T-helper 9 cell (primary cell): Measurements from ENCODE around the gene POFUT1.
"Not testable (repeated sequence)": the region's sequence is repeated elsewhere in the genome, so short reads cannot be mapped to it uniquely, and the experiment has no call there.

ENCODE experiments used
- DNase-seq: peaks from one replicate; pipeline ENCODE4 v3.0.0-alpha.2; 2020
- total RNA-seq, 2 donors: gene quantifications; one replicate each; lab custom pipeline; 2026; lab: John Stamatoyannopoulos, UW

The POFUT1 gene
- 22.4 to 56.5 reads per million in 2 donors for total RNA-seq

DNA sequence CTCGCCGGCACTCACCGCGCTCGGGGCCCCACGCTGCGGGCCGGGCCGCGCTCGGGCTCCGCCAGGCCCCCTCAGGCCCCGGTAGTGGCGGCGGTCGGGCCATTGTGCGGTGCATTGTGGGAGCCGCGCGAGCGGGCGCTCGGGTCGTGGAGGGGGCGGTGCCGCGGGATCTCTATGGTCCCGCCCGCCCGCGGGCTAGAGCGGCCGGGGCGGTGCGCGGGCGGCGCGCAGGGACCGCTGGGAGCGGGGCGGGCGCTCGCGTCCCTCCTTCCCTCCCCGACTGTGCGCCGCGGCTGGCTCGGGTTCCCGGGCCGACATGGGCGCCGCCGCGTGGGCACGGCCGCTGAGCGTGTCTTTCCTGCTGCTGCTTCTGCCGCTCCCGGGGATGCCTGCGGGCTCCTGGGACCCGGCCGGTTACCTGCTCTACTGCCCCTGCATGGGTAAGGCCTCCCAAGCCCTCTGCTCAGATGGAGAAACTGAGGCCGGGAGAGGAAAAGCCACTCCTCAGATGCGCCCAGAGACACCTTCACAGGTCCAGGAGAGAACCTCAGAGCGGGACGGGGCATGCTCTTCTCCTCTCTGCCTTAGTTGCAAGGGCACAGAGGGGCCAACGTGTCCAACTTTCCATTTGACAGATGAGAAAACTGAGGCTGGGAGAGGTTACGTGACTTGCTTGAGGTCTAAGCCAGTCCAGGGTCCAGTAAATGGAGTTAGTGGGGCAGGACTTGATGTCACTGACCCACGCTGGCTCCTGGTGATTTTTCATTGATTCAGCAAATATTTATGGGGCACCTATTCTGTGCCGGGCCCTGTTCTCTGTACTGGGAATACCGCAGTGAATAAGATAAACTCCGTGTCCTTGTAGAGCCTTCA lies at the start of gene POFUT1, which contains the start of gene PLAGL2:
Gene POFUT1, plus strand, starts transcription at position 255 of the 873 bp plus-strand sequence. Its CDS starts 62 bp downstream, at position 317.
Gene PLAGL2, minus strand, starts transcription at position 118 of the 873 bp plus-strand sequence. CDS start 5,565 bp downstream, outside the sequence.
- DNase-seq = peak; percentile 81

DNA sequence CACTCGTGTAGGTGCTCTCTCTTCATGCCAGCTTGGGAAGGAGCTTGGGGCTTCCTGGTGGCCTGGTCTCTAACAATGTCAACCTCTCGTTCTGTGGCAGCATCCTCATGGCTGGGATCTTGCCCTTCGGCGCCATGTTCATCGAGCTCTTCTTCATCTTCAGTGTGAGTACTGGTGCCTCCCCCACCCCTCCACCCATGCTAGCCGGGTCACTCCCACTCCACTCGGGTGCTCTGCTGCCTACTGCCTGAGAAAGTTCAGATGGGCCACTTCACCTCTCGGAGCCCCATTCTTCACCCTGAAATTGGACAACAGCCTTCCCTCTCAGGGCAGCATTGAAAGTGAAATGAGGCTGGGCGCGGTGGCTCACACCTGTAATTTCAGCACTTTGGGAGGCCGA lies 49.3 kb upstream of the POFUT1 start:
- DNase-seq = no peak

DNA sequence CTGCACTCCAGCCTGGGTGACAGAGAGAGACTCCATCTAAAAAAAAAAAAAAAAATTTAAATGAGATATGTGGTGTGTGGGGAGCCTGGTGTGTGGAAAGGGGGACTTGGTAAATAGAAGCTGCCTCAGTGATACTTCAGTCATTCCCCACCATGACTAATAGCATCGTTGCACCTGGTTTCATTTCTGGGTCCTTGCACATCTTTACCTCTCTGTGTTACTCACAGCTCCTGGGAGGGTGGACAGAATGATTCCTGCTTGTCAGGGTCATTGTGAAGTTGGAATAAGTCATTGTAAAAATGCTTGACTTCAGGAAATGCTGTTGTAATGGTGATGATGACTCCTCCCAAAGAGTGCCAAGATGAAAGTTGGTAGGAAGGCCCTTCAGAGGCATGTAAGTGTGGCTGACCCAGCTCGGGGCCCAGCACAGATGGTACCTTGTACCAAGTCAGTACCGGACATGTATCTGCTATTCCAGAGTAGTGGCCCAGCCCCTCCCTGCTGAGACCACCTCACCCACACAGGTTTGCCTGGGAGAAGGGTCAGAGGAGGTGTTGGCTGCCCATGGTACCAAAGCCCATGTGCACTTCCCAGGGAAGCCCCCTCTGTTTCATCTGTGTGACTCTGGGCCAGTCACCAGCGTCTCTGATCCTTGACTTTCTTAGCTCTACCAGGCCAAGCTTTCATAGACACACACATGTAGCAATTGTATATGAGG lies 48.6 kb upstream of the POFUT1 start:
- no peak for DNase-seq

DNA sequence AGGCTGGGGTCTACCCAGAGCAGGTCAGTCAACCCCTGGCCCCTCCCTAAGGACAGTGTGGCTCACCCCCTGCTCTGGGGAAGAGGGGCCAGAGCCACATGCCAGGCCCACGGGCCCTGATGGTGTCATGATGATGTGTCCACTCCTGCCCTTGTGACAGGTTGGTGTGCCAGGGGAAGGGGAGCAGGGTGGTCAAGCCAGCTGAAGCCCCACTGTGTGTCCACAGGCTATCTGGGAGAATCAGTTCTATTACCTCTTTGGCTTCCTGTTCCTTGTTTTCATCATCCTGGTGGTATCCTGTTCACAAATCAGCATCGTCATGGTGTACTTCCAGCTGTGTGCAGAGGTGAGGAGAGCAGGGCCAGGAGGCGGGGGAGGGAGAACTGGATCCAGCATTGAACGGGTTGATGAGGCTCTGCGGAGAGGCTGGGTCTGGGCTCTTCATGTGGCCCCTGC lies 47.9 kb upstream of the POFUT1 start:
- no peak for DNase-seq

DNA sequence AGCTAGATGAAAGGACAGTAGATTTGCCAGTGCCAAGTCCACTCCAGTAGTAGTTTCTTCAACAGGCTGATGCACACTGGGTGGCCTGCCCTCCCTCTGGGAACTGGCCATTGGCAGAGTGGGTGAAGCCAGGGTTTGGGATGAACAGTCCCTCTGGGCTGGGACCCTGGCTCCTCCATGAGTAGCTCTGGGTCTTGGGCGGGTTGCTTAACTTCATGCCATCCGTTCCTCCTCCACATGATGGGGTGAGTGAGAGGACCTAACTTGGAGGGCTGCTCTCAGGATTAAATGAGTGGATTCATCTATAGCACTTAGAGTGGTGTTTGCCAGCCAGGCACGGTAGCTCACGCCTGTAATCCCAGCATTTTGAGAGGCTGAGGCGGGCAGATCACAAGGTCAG lies 47.3 kb upstream of the POFUT1 start:
- DNase-seq = no peak

DNA sequence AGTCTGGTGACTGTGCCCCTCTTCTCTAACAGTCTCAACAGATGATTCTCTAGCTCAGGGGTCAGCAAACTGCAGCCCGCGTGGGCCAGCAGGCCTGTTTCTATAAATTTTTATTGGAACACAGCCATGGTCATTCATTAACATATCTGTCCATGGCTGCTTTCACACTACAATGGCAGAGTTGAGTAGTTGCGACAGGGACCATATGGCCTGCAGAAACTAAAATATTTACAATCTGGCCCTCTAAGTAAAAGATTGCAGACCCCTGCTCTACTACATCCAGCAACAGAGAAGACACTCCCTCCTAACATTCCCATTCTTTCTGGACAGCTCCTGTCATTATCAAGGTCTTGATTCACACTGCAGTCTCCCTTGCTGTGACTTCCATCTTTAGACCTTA lies 45.3 kb upstream of the POFUT1 start:
- no peak for DNase-seq

DNA sequence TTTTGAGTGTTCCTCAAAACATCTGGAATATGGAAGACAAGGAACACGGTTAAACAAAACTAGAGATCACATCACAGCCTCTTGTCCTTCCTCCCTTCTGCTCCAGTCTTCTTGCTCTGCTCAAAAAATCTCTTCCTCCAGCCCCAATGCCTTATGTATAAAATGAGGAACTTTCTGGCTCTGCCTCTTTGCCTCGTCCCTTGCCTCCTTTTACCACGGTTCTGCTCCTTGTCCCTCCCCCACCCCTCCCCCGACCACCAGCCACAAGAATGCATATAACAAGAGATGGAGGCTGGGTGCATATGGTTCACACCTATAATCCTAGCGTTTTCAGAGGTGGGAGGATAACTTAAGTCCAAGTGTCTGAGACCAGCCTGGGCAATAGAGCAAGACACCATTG lies 43.7 kb upstream of the POFUT1 start:
- DNase-seq = no peak

DNA sequence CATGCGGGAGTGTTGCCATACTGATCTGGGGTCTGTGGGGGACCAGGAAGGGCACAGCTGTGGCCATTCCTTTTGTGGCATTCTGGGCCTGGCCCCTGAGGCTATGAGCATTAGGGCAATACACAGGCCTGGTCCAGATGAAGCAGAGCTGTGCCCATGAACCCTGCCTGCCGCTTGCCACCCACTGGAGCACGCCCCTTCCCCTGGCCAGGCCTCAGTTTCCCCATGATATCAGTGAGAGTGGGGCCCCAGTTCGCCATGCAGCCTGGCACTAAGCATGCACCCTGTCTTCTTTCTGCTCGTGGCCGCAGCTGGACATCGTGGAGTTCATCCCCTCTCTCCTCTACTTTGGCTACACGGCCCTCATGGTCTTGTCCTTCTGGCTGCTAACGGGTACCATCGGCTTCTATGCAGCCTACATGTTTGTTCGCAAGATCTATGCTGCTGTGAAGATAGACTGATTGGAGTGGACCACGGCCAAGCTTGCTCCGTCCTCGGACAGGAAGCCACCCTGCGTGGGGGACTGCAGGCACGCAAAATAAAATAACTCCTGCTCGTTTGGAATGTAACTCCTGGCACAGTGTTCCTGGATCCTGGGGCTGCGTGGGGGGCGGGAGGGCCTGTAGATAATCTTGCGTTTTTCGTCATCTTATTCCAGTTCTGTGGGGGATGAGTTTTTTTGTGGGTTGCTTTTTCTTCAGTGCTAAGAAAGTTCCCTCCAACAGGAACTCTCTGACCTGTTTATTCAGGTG lies 42.5 kb upstream of the POFUT1 start:
- DNase-seq = no peak

DNA sequence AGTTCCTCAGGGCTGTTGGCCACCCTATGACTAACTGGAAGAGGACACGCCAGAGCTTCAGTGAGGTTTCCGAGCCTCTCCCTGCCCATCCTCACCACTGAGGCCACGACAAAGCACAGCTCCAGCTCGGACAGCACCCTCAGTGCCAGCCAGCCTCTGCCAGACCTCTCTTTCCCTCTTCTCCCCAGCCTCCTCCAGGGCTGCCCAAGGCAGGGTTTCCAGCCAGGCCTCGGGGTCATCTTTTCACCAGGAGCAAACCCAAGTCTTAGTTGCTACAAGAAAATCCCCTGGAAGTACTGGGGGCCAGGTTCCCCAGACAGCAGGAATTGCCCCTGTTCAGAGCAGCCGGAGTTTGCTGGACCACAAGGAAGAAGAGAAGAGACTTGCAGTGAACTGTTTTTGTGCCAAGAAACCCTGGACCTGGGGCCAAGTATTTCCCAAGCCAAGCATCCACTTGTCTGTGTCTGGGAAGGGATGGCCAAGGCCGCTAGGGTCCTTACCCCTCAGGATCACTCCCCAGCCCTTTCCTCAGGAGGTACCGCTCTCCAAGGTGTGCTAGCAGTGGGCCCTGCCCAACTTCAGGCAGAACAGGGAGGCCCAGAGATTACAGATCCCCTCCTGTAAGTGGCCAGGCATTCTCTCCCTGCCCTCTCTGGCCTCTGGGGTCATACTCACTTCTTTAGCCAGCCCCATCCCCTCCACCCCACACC lies 41.7 kb upstream of the POFUT1 start:
- DNase-seq = no peak

DNA sequence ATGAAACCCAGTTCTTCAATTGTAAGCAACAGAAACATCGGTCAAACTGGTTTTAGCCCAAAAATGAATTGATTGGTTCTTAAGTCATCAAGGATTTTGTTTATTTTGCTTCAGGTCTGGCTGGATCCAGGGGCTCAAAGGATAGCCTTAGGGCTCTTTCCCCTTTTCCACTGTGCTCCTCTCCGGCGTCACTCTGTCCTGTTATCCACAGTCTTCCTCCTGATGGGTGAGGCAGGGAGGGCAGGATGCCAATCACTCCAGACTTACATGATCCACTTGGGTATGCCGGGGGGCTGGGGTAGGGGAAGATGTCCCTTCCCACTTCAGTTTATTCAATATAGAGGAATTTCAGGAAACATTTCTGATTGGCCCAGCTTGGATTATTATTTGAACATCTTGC lies 40.1 kb upstream of the POFUT1 start:
- no peak for DNase-seq

DNA sequence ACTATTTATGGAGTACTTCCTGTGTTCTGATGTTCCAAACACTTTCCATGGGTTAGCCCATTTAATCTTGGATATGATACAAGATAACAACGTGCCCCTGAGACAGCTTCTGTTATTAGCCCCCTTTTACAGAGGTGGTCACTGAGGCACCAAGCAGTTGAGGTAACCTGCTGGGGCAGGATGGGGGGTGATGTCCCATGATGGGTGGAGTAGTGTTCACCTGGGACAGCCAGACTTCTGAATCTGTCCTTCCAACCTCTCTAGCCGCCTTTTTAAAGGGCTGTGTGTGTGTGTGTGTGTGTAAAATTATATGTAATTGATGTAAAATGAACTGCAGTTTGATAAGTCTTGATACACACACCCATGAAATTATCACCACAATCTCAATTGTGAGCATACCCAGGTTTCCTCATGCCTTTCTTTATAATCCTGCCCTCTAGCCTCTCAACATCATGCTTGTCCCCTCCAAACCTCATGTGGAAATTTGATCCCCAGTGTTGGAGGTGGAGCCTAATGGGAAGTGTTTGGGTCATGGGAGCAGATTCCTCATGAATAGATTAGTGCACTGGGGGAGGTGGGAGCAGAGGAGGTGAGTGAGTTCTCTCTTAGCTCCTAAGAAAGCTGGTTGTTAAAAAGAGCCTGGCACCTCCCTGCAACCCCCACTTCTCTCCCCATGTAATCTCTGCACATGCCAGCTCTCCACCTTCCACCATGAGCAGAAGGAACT lies 39.3 kb upstream of the POFUT1 start:
- DNase-seq = no peak

DNA sequence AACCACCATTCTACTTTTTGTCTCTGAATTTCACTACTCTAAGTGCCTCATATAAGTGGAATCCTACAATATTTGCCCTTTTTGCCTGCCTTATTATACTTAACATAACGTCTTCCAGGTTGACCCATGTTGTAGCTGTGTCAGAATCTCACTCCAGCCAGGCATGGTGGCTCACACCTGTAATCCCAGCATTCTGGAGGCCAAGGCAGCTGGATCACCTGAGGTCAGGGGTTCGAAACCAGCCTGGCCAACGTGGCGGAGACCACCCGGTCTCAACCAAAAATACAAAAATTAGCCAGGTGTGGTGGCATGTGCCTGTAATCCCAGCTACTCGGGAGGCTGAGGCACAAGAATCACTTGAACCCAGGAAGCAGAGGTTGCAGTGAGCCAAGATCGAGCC lies 30.0 kb upstream of the POFUT1 start:
- DNase-seq = not testable (repeated sequence)

DNA sequence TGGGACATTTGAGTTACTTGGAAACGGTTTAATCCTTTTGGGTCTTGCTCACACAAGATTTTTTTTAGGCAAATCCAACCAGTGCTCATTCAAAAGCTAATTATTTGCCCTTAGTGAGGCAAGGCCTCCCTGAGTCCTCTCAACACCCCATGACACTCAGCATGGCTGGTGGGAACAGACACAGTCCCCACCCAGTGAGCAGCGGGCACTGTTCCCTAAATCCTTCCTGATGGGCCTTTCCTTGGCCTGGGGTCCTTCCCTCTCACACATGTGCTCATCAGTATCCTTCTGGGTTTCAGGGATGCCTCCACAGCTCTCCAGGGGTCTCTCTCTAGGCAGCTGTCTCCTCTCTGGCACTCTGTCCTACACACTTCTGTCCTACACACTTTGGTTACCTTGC lies 28.2 kb upstream of the POFUT1 start:
- DNase-seq = no peak

DNA sequence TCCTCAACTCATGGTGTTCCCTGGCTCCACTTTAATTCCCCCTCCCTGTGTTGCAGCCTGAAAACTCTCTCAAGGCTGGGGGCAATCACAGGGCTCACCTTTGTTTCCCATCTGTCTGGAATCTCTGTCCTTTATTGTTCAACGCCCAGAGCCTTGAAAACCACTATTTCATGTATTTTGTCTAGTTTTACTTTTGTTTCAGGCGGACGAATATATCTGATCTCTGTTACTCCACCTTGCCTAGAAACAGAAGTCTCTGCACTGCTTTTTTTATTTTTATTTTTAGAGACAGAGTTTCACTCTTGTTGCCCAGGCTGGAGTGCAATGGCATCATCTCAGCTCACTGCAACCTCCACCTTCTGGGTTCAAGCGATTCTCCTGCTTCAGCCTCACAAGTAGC lies 27.7 kb upstream of the POFUT1 start:
- no peak for DNase-seq

DNA sequence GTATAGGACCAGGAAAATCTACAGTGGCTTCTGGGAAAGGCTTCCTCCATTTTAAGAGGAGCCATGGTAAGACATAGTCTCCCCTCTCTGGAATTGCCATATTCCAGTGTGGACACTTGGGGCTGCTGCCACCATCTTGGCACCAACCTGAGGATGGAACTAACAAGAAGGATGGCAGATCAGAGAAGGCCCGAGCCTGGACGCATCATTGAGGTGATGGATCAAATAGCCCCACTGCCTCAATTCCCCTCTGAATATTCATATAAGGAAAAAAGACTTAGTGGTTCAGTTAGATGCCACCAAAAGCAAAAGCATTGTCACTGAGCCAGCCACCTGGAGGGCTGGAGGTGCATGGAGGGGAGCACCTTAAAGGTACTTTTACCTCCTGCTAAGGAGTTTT lies 26.1 kb upstream of the POFUT1 start:
- no peak for DNase-seq

DNA sequence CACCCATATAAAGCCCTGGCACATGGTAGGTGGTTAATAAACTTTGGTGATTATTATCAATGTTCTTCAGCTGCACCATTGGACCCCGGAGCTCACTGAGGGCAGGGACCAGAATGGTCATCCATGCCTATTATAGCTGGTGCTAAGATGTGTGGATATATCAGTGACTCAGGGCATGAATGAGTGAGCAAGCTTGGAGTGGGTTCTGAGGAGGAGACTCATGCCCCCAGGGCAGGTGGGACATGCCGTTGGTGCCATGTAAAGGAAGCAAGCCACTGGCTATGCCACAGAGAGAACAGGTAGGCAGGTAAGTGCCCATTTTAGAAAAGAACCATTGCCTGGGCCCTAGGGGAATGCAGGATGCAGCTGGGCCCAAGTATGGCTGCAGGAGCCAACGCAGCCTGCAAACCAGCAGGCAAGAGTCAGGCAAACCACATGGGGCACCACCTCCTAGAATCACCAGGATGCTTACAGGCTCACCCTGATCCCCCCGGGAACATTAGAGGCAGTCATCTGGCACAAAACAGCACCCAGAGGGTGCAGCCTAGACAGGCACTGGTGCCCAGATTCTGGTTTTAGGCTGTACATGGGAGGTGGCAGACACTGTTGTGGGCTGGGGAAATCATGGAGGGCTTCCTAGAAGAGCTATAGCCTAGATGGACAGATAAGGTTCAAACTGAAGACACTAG lies 23.6 kb upstream of the POFUT1 start:
- no peak for DNase-seq

DNA sequence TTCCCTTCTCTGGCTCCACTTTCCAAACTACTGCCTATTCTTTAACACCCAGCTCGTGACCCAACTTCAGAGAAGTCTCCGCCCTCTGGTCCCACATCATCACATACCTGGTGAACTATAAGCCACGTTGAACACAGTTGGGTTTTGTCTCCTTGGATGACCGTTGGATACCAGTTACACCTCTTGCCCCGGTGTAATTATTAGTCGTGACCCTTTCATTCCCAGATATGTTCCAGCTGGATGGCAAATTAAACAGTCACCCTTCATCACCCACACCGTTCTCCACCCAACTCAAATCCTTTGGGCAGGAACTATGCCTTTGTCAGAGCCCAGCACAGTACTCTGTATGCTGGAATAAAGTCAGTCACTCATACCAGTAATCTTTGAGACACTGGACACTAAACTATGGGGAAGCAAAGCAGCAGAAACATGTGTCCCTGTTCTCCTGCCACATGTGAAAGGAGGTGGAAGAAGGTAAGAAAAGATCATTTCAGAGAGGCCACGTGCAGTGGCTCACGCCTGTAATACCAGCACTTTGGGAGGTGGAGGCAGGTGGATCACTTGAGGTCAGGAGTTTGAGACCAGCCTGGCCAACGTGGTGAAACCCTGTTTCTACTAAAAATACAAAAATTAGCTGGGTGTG lies 22.6 kb upstream of the POFUT1 start:
- DNase-seq = no peak

DNA sequence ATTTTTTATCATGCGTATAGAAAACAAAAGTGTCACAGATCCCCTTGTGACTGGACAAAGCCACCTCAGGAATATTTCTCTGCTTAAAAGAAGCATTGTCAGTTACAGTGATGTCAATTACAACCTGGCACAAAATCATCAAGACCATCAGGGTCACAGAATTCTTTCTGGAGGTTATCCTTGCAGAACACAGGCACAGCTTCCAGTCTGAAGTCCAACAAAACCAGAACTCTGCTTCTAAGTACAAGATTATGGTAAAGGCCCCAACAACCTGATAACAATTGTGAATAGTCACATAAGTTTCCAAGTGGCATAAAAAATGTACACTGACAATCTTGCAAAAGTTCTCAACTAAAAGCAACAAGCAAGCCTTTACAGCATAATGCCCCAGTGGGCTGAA lies 21.2 kb upstream of the POFUT1 start:
- DNase-seq = no peak

DNA sequence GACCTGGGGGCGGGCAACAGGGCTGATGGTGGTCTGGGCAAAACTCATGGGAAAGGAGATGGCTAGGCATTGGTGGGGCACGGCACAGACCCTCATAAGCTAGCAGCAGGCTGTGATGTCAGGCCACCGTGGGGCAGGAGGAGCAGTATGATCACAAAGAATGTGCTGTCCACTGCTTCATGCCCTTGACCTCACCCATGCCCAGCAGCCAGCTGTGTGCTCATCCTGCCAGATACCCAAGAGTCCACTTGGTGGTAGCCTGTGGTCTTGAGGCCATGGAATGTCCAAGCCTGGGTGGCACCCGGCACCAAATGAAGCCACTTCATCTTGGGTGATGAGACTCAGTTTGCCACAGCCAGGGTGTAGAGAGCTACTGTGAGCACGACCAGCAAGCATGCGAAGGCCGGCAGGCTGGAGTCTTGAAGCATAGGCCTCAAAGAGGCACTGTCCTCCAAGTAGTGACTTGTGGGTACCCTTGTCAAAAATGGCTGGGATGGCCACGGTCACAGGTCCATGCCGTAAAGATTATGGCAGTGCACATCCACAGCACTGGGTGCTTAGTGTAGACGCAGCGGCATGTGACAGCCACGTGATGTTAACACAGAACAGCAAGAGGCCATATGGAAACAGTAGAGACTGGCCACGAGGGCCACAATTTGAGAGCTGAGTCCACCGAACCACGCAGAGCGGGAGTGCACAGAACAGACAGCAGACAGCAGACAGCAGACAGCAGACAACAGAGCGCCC lies 19.1 kb upstream of the POFUT1 start:
- DNase-seq = no peak

DNA sequence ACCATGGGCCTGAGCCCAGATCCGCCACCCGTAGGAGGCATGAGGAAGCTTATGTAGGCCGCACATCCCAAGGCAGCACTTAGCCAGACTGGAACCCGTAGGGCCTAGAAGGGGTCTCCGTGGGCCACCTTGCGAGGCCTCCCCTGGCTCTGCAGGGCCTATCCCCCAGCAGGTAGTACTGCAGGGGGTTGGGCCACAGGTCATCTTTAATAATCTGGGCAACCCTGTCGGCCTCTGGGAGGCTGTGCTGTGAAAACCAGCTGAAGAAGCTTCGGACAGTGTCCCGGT lies 18.6 kb upstream of the POFUT1 start:
- no peak for DNase-seq
